Activated CD8-positive, alpha-beta memory T cell treated with anti-CD3 and anti-CD28 coated beads, Interleukin-2, amount 50 U/mL, for 48 hours (primary cell): Measurements from ENCODE around the gene RTP1.
"Not testable (repeated sequence)": the region's sequence is repeated elsewhere in the genome, so short reads cannot be mapped to it uniquely, and the experiment has no call there.

ENCODE experiments used
- DNase-seq: peaks from one replicate; pipeline ENCODE4 v3.0.0-alpha.2; 2020

Gene RTP1, protein sequence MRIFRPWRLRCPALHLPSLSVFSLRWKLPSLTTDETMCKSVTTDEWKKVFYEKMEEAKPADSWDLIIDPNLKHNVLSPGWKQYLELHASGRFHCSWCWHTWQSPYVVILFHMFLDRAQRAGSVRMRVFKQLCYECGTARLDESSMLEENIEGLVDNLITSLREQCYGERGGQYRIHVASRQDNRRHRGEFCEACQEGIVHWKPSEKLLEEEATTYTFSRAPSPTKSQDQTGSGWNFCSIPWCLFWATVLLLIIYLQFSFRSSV

DNA sequence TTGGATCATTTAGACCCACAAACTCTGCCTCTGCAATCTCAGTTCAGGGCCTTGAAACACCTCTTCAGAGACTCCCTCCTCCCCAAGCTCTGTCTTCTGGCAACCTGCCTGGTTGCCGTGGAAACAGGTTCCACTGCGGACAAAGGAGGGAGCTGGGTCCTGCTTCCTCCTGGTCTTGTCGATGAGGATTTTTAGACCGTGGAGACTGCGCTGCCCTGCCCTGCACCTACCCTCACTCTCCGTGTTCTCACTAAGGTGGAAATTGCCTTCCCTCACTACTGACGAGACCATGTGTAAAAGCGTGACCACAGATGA lies at the start of gene RTP1:
Gene RTP1 (plus strand): TSS at position 152 of the 315 bp plus-strand sequence. CDS start 30 bp downstream, at position 182.
- no peak for DNase-seq

GRCh38 chr3:187150186-187150585 lies 47.1 kb upstream of the RTP1 start:
- no peak for DNase-seq

GRCh38 chr3:187150599-187150998 lies 46.7 kb upstream of the RTP1 start:
- peak; percentile 79 for DNase-seq

DNA sequence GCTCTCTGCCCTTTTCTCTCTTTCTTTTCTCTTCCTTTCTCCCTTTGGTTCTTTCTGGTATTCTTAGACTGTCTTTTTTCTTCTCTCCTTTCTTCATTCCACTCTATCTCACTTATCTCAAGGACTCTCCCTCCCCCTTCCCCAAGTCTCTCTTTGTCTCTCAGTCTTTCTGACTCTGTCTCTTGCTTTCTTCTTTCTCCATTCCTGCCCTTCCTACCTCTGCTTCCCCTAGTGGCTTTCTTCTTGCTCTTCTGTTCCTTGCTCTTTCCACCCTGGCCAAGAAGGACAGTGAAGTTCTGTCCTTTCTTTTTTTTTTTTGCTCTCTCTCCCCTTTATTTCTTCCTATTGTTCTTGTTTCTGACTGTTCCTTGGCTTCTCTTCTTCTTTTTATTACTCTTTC lies 35.7 kb upstream of the RTP1 start:
- no peak for DNase-seq

DNA sequence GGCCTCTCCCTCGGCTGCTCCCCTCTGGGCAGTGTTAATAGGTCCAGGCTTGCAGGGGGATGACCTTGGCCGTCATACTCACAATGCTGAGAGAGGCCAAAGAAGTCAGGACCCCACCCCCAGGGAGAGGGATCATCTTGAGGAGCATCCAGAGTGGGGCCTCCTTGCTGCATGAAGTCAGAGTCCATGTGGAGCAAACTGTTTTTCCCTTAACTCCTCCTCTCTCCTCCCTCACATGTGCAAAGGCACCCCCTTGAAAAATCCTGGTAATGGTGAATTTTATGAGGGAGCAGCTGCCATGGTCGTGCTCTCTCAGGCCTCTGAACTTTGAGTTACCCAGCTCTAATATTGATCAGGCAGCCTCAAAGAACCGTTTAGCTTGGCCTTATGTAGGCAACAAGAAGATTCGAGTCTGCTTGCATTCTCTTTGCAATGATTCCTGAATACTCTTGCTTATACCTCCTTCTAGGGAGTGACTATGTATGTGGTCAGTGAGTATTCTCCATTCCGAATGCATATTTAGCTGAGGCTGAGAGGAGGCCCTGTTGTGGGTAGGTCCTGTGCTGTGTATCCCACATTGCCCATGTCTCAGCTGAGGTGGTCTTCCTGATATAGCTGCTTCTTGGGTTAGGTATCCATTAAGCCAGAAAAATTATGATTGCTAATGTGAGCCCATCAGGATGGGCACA lies 34.9 kb upstream of the RTP1 start:
- DNase-seq: no peak

DNA sequence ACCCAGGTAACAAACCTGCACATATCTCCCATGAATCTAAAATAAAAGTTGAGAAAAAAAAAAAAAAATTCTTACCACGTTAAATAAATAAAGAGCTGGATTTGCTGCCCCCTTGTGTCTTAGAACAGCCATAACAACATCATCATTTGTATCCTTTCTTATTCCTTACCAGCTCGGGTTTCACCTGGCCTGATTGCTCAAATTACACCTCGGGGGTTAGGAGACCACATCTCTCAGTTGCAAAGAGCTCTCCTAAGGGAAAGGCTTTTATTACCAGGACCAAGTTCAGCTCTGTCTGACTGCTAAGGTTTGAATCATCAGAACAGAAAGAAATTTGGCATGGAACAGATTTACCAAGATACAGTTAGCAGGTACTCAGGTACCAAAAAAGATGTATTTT lies 32.1 kb upstream of the RTP1 start:
- DNase-seq: no peak

- no peak for DNase-seq
These were observed 30.5 kb upstream of the RTP1 start for GRCh38 chr3:187166750-187167149.

DNA sequence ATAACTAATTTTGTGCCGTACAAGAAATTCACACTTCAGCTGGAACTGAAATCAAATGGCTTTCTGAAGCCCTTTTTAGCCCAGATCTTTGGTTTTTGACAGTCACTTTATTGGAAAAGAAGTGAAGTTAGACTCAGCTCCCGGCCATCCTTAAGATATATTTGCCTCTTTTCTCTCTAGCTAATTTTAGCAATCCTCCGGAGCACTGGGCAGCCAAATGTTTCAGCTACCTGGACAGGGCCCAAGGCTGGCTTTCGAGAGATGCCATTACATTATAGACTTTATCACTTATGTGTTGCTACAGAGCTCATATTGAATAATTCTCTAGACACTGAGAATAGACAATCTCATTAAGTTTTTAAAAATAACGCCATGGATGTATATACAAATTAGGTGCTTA lies 29.5 kb upstream of the RTP1 start:
- no peak for DNase-seq

GRCh38 chr3:187169231-187169960 lies 27.9 kb upstream of the RTP1 start:
- no peak for DNase-seq

DNA sequence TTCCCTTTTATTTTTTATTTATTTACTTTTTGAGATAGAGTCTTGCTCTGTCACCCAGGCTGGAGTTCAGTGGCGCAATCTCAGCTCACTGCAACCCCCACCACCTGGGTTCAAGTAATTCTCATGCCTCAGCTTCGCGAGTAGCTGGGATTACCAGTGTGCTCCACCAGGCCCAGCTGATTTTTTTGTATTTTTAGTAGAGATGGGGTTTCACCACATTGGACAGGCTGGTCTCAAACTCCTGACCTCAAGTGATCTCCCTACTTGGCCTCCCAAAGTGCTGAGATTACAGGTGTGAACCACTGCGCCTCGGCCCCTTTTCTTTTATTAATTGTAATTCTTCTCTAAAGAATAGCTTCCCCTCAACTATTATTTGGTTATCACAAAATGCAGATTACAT lies 26.4 kb upstream of the RTP1 start:
- DNase-seq: not testable (repeated sequence)

GRCh38 chr3:187172929-187173328 lies 24.4 kb upstream of the RTP1 start:
- DNase-seq: no peak

GRCh38 chr3:187181454-187182170 lies 15.7 kb upstream of the RTP1 start:
- DNase-seq: no peak

DNA sequence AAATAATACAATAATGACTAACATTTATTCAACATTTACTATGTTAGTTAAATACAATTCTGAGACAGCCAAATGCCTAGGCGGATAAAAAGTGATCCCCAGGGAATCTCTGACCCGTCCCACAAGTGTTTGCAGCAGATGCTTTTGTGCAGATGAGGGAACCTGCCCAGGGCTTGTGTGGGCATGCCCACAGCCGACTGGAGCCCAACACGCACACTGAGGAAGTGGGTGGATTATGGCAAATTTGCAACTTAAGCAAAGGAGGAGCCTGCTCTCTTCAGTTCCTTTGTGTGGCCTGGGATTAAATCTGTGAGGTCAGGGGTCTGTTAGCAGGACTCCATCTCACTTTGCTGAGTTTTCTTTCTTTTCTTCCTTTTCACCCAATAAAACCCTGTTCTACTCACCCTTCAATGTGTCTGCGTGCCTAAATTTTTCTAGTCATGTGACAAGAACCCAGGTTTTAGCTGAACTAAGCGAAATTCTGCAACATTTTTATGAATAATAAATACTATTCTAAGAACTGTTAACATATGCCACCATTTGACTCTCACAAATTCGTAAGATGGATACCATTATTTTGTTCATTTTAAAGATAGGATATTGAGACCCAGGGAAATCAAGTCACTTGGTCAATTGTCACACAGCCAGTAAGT lies 13.9 kb upstream of the RTP1 start:
- no peak for DNase-seq

GRCh38 chr3:187183903-187184302 lies 13.4 kb upstream of the RTP1 start:
- no peak for DNase-seq

DNA sequence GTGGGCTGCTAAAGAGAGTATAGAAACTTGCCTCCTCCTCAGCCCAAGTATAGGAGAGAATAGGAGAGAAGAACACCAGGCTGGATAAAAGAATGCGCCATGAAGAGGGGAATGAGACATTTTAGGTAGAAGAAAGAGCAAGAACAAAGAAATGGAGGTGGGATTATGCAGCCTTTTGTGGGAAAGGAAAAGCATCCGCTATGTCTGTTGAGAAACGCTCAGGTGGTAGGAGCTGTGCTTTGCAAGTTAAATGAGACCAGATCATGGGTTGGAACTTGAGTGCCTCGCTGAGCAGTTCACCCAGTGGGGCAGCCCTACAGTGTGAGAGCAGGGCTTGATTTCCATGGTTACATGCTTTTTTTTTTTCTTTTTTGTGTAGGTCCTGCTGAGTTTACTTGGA lies 11.5 kb upstream of the RTP1 start:
- DNase-seq: no peak

DNA sequence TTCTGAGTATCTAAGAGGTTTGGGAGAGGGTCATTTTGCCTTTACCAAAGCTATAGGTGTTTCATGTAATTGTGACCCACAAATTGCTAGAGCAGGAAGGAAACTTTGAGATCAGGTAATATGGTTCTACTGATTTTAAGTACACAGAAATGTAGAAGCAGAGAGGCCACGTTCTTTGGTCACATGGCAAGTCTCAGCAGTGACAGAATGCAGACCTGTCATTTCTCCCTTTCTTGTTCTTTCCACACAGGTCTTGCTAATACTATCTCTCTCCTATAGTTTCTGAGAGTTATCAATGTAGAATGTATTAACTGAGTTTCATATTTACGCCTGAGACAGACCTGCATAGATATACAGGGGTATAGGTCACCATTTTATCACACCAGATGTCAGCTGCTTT lies 10.9 kb upstream of the RTP1 start:
- DNase-seq: no peak

- DNase-seq: no peak
These were observed 10.4 kb upstream of the RTP1 start for GRCh38 chr3:187186801-187187421.

GRCh38 chr3:187188931-187189330 lies 8.4 kb upstream of the RTP1 start:
- DNase-seq: no peak

- DNase-seq: no peak
These were observed 6.0 kb upstream of the RTP1 start for GRCh38 chr3:187191271-187191670.

DNA sequence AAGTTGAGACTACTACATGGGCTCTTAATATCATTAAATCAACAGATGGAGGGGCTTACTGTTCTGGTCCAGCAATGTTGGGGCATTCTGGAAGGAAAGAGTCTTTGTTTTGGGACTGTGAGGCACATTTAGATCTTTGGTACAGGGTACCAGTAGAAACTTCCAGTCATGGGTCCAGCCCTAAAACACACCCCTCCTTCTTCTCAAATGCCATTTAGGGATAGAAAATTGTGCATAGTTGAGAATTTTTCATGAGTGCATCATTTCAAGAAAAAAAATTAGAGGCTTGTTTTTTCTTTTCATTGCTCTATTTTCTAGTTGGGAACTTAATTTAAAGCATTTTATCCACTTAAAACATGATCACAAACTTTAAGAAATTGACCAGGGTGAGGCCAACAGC lies 4.1 kb upstream of the RTP1 start:
- DNase-seq: no peak

DNA sequence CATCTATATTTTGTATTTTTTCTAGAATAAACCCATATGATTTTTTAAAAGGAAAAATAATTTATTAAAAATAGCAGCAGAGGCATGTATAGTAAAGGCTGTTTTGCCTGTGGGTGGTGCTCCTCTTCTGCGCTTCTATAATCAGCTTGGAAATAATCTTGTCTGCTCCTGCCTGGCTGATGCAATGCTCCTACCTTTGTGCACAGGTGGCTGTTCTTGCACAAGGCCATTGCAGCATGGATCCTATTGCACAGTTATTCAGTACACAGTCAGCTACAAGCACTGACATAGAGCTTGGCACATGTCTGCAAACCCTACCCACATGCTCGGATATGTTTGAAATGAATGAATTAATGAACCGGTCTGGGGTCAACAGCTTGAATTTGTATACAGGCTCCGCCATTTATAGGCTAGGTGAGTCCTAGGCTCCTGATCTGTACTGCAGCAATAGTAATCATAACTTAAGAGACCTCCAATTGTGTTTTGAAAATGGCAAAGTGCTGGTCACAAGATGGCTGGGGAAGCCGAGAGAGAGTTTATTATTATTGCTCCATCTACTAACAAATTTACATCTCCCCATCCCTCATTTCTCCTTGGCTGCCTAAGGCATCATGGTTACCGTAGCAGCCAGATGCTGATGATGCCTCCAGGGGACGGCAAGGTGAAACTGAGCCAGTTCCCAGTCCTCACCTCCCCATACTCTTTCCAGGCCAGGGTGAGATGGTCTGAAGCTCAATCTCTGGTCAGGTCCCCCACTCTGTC lies 532 bp upstream of the RTP1 start:
- DNase-seq: no peak

- no peak for DNase-seq
These were observed 1.2 kb downstream of the RTP1 start for GRCh38 chr3:187198490-187198889.
